CD4-positive, alpha-beta T cell treated with Interleukin-15 for 1 hour (primary cell): ENCODE measurements around the gene CD302.
"Not testable (repeated sequence)": the region's sequence is repeated elsewhere in the genome, so short reads cannot be mapped to it uniquely, and the experiment has no call there.

Source experiments
- DNase-seq: peaks from one replicate; pipeline ENCODE4 v3.0.0-alpha.2; 2020

Gene CD302

DNA sequence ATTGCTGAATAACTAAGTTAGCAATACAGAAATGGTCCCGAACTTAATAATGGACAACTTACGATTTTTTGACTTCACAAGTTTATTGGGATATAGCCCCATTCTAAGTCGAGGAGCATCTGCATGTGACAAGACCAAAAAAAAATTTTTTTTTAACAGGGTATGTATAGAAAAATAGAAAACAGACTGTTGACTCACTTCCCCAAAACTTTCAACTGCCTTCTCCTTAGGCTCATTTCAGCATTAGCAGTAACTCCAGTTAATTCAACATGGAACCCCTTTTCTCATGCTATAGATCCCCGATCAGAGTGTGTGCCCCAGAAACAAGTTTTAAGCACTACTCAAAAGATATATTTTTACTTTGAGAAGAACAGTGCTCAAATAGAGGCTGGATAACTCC lies 5.4 kb downstream of the CD302 start:
- no peak for DNase-seq

DNA sequence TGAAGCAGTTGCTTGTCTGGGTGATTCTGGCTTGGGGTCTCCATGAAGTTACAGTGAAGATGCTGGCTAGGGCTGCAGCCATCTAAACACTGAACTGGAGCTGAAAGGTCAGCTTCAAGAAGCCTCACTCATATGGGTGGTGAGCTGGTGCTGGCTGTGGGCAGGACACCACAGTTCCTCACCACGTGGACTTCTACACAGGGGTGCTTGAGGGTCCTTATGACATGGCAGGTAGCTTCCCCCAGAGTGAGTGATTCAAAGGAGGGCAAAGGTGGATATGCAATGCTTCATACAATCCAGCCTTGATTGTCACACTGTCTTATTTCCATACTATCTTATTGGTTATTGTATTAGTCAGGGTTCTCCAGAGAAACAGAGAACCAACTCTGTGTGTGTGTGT lies 6.0 kb downstream of the CD302 start:
- no peak for DNase-seq

DNA sequence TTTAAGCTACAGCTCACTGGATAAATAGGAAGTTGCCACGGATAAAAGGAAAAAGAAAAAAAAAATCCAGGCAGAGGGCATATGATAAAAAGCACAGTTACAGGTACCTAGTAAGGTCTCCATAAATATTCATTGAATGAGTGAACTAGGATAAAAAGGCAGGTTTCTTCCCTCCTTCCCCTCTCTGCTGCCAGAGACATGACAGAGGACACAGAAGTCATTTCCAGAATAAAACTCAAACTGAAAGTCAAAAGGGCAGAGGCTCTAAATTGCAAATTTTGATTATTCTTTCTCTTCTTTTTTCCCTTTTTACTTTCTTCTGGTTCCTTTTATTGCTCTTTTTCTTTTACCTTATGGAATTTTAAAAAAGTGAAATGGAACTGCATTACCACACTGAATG lies 7.7 kb downstream of the CD302 start:
- no peak for DNase-seq

DNA sequence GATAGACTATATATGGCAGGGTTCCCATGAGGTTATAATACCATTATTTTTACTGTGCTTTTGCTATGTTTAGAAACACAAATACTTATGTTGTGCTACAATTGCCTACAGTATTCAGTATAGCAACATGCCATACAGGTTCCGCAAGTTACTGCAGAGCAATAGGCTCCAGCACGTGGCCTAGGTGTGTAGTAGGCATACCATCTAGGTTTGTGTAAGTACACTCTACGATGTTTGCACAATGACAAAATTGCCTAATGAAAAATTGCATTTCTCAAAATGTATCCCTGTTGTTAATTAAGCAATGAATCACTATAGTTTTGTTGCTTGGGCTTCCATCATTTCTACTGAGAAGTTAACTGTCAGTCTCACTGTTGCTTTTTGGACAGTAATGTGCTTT lies 9.8 kb downstream of the CD302 start:
- no peak for DNase-seq

DNA sequence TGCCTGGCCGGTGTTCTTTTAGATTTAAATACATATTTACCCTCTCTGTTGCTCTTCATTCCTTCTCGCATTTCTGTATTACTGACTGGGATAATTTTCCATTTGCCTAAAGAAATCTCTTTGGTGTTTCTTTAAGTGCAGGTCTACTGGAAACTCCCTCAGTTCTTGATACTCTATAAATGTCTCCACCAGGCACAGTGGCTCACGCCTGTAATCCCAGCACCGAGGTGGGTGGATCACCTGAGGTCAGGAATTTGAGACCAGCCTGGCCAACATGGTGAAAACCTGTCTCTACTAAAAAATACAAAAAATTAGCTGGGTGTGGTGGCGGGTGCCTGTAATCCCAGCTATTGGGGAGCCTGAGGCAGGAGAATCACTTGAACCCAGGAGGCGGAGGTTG lies 10.4 kb downstream of the CD302 start:
- DNase-seq = not testable (repeated sequence)

DNA sequence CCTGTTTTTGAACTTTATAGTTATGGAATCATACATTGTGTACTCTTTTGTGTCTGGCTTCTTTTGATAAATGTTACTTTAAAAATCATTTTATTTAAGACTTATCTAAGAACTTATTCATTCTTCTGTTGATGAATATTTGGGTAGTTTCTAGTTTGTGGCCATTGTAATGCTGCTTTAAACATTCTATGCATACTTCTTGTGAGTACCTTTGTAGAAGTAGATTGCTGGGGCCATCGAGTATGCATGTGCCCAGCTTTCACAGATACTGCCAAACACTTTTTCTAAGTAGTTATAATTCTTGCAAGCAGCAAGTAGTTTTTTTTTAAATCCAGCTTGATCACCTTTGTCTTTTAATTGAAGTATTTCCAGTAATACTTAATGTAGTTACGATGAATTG lies 11.1 kb downstream of the CD302 start:
- DNase-seq = no peak

DNA sequence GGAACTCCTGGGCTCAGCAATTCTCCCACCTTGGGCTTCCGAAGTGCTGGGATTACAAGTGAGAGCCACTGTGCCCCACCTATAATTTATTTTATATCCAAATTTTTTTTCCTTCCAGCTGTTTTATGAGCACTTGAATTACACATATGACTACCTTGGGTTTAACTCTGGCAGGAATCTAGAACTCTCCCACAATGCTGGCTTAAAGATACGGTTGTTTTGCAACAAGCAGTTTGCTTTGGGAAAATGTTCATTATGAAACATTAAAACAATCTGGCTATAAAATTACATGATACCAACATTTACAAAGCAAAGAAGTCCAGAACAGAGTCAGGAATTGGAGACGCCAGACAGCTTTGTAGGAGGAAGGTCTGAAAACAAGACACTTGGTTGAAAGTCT lies 12.8 kb downstream of the CD302 start:
- DNase-seq = no peak

DNA sequence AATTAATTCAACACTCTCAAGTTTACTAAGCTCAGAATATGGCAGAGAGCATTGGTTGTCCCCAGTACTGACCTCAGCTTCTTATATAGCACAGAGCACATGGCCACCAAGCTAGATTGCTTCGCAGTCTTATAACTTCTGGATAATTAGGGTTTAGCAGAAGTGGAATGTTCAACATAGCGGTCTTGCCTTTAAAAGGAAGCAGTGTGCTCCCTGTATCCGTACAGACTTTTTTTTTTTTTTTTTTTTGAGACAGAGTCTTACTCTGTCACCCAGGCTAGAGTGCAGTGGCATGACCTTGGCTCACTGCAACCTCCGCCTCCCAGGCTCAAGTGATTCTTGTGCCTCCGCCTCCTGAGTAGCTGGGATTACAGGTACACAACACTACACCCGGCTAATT lies 13.3 kb downstream of the CD302 start:
- not testable (repeated sequence) for DNase-seq

DNA sequence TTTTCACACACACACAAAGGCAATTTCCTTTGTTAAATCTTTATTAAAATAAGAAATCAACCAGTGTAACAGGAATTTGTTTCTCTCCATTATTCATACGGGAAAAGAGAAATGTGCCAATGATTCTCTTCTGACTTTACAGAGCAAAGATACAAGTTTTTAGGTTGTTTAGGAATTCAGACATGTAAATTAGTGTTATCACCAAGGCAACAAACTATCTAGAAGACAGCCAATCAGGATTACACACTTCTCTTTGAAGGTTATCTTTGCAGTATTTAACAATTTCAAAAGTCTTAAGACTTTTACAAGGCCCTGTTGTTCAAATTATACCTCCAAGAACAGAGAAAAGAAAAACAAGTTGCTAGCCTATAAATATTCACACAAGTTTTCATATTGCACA lies 14.5 kb downstream of the CD302 start:
- no peak for DNase-seq

DNA sequence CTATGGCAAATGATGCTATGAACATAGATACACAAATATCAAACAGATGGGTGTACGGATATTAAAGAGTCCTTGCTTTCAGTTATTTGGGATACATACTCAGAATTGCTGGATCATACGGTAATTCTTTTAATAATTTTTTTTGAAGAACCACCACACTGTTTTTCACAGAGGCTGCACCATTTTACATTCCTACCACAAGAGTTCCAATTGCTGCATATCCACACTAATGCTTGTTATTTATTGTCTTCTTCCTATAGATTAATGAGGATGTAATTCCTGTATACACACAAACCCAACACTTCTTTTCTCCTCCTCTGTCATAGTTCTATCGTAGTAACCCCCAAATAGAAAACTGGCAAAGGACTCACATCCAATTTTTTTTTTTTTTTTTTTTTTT lies 21.7 kb downstream of the CD302 start:
- no peak for DNase-seq

DNA sequence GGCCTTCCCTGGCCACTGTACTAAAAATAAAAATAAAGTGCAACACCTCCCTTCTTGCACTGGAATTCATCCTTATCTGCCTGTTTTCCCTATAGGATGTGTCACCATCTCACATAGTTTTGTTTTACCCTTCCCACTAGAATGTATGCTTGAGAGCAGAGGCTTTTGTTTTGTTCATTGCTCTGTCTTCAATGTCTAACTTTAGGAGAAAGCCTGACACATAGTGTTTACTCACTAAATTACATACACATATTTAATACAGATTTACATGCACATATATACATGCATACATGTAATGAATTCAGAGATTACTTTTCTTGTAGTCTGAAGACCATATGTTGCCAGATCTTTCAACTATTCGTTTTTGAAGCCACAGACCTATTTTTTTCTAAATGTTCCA lies 23.0 kb downstream of the CD302 start:
- DNase-seq = no peak

DNA sequence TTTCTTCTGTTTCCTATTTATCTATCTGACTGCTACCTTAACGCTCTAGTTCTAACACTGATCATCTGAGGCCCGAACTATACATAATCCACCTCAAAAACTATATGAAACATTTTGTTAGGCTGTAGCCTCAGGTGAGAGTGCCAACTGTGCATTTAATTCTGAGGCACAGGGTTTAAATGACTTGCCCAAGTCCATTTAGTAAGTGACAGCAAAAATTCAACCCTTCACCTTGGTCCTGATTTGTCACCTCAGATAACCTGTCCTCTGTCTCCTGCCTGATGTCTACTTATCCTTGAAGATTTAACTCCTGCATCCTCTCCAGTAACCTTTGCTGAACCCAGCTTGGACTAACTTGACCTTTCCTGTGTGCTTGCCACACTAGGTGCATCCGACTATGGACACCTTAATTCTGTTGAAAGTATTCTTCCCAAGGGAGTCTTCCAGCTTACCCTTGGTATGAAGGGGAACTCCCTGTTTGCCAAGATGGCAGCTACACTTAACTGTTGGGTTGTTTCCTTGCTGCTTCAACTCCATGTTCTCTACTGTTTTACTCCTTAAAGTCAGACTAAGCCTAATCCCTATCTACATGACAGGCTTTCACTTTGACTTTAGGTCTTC lies 23.5 kb downstream of the CD302 start:
- DNase-seq = no peak

DNA sequence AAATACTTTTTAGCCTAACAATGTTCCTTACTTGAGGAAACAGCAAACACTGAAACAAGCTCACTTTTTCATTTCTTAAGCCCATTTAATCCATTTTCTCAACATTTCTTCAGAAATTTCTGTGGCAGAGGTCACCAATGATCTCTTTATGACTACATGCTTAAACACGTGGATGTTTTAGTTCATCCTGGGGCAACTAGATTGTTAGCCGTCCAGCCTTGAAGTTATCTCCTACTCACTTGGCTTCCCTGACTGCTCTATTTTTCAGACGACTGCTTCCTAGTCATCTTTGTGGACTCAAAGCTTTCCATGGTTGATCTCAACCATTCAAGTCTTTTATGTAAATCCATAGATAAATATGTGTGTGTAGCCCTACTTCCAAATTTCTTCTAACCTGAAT lies 24.1 kb downstream of the CD302 start:
- no peak for DNase-seq

DNA sequence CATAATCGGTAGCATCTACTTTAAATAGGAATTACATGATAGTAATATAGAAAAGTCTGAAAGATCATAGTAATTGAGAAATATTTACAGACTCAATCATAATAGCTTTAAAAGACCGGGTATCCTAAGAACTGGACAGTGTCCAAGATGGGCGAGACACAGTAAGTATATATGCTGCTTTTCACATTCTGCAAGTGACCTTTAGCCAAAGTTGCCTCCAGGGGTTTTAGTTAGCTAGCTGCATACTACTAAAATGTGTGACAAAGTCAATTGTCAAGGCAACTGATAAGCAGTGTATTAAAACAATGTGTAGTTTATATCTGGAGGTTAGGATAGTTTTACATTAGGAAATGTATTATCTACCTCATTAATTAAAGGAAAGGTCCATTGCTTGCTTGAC lies 24.6 kb downstream of the CD302 start:
- DNase-seq = no peak

DNA sequence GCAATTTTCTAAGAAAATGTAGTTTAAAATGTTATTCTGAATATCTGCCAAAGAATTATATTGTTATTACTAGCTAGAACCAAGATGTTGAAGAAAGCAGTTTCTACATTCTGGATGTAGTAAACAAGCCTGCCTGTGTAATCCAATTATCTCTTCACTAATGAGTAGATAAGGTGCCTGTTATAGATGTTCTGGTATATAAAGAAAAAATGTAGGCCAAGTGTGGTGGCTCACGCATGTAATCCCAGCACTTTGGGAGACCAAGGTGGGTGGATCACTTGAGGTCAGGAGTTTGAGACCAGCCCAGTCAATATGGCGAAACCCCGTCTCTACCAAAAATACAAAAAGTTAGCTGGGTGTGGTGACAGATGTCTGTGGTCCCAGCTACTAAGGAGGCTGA lies 28.9 kb downstream of the CD302 start:
- DNase-seq = no peak

DNA sequence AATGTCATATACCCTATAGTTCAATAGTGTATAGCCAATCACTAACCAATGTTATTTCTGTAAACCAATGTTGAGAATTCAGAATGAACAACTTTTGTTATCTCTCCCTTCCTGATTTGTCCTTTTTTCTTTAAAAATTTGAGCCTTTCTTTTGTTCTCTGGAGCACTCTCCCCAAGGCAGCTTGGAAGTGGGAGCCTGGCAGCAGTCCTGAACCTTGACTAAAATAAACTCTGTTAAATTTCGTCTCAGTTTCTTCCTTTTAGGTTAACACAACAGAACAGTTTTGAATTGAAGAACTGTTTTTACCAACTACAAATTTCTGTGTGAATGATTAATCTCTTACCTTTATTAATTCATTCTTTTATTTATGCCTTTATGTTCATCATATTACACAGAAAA lies 35.9 kb downstream of the CD302 start:
- no peak for DNase-seq

DNA sequence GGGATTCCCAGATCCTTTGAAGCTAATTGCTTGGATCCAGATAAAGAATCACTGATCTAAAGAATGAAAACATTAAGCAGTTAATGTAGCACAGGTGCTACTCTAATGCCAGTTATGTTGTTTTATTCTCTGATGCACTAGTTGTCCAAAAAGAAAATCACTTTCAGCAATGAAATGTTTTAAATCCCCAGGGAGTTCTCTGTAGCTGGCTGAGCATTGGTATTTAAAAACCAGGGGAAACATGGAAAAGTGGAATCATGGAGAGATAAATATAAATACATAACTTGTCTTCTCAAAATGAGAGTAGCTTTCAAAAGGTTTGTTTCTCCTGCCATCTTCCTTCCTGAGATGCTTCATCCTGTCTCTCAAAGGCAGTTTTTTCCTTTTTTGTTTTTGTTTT lies 37.7 kb downstream of the CD302 start:
- no peak for DNase-seq

DNA sequence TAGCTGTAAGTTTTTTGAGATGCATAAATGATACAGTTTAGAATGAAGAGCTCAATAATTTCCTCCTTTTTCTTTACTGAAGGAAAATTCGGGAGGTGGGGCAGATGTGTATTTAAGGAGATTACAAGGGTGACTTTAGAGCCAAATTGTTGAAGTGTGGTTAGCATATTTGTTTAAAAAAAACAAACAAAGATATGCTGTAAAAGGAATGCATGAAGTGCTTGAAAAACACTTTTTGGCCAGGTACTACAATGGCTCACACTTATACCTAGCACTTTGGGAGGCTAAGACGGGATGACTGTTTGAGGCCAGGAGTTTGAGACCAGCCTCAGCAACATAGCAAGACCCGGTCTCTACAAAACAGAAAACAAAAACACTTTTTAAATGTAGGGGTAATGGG lies 38.4 kb downstream of the CD302 start:
- DNase-seq = no peak

DNA sequence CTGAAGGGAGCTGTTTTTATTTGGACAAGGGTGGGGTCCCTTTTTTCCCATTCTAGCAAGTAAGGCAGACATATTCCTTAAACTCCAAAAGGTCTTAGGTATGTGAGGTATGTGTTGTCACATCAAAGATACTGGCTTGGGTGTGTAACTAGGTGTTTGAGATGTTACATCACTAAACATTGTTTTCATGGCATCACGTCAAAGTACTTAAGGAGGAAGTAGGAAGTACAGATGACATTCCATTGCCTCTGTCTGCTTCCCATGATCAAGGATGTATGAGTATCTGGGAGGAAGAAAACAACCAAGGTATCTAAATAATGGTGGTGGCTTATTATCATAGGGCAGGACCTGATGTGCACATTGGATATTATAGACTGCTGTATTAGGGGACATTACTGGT lies 39.3 kb downstream of the CD302 start:
- no peak for DNase-seq

DNA sequence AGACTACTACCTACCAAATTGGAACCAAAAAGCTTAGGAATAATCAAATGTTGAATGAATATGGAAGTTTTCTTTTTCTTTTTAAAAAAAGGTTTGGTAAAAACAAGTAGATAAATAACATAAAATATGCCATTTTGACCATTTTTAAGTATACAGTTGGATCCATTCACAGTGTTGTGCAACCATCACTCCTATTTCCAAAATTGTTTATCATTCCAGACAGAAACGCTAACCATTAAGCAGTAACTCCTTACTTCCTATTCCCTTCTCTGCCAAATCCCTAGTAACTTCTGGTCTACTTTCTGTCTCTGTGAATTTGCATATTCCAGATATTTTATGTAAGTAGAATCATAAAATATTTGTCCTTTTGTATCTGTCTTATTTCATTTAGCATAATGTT lies 39.8 kb downstream of the CD302 start:
- no peak for DNase-seq

DNA sequence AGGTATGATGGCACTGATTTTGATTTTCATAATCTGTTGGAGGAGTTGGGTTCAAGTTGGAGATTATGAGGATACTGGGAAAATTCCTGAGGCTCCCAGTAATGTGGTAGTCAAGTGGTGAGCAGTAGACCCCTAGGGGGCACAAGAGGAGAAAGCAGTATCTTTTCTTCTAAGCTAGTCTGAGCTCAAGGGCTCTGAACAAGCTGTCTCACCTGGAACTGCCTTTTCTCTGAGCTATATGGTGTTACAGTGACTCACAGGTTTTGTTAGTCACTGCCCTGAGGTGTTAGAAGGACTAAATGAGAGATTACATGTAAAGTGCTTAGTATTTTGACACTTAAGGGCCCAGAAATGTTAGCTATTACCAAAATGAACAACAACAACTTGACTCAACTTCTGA lies 42.2 kb downstream of the CD302 start:
- DNase-seq = no peak

DNA sequence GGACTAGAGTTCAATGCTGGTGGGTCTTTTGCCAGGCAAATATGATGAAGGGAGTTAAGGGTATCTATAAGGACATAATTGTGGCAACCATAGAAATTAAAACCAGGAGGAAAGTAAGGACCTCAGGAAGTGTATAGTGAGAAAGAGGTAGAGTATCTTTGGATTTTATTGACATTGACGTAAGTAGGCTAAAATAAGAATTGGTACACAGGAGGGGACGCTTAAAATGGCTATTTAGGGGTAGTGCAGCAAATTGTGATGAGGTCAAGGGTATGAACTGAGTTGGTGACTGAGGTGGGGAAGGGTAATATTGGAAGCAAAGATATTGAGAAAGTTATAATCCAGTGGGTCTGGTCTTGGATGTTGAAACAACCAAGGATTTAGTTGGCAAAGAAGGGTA lies 43.0 kb downstream of the CD302 start:
- DNase-seq = no peak

DNA sequence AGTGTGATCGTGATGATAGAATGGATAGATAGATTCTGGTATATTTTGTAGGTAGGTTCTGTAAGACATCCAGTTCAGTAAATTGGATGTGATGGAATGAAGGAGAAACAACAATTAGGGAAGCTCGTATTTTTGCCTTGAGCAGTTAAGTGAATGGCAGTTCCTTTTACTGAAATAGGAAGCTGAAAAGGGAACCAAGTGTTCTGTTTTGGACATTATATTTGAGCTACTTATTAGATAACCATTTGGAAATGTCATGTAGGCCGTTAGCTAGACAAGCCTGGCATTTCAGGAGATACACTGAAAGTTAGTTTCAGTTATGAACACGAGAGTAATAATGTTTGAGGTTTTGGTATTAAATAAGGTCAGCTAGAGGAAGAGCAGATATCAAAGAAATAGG lies 44.2 kb downstream of the CD302 start:
- DNase-seq = no peak

DNA sequence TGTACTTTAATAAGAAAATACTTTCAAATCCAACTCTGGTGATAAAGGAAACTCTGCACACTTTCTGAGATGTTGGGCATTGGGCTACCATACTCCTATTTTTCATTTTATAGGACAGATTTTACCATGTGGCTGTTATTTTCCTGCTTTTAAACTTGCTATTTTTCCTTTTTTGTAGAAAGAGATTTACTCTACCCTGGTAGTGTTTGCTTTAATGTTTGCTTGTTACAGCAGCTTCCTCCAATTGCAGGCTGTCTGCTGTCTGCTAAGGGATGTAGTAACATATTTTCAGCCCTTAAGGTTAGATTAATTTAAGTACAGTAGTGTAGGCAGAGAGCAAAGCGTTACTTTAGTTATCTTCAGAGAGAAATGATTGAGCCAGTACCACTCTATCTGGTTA lies 47.1 kb downstream of the CD302 start:
- no peak for DNase-seq

DNA sequence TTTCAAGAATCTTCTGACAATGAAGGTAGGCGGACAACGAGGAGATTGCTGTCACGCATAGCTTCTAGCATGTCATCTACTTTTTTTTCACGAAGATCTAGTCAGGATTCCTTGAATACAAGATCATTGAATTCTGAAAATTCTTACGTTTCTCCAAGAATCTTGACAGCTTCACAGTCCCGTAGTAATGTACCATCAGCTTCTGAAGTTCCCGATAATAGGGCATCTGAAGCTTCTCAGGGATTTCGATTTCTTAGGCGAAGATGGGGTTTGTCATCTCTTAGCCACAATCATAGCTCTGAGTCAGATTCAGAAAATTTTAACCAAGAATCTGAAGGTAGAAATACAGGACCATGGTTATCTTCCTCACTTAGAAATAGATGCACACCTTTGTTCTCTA lies 49.9 kb downstream of the CD302 start:
- DNase-seq = no peak

DNA sequence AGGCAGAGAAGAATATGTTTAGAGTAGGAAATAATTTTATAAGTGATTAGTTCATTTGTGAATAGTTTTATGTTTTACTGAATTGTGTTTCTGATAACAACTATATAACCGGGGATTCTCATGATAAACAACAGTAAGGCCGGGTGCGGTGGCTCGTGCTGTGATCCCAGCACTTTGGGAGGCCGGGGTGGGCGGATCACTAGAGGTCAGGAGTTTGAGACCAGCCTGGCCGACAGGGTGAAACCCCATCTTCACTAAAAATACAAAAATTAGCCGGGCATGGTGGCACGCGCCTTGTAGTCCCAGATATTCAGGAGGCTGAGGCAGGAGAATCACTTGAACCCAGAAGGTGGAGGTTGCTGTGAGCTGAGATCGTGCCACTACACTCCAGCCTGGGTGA lies 52.8 kb downstream of the CD302 start:
- not testable (repeated sequence) for DNase-seq
